ENCODE measurements around the gene KRT35. TPM values are rescaled to one million over a fixed set of nuclear protein-coding genes. Genes with fewer than 3 reads are reported as not detected.

Gene KRT35
- total RNA-seq, 4 donors from 2014 or later: not detected

GRCh38 chr17:41518789-41519449 lies 38.0 kb upstream of the KRT35 start, which contains the start of gene KRT15:
KRT15 (minus strand) TSS chr17:41518890; CDS start chr17:41518827, 63 bp downstream.
- Histone ChIP-seq H3K27ac (no peak within 1 kb of the TSS), H3K36me3 (no peaks in the 10 kb centered on the region), H3K4me1 (no peaks in the 10 kb centered on the region), H3K4me3 (no peak within 1 kb of the TSS), H3K27me3 (peaks cover 0 to 10% (median 0%) of the 10 kb centered on the region in 3 donors), H3K9me3 (no peaks in the 10 kb centered on the region)
- intact Hi-C loops (cut with DNase I; ENCODE audit: low total_unique reads): no loop called here
- in situ Hi-C loops (cut with MboI; ENCODE audit: low sequenced_read_pairs in 4 of 4): no loop called here
- ATAC-seq: no peak
- no peak for DNase-seq
- no peak for TF ChIP-seq POLR2A (IDR thresholded peaks at IDR 0.05)
- TF ChIP-seq, protein P1, sequence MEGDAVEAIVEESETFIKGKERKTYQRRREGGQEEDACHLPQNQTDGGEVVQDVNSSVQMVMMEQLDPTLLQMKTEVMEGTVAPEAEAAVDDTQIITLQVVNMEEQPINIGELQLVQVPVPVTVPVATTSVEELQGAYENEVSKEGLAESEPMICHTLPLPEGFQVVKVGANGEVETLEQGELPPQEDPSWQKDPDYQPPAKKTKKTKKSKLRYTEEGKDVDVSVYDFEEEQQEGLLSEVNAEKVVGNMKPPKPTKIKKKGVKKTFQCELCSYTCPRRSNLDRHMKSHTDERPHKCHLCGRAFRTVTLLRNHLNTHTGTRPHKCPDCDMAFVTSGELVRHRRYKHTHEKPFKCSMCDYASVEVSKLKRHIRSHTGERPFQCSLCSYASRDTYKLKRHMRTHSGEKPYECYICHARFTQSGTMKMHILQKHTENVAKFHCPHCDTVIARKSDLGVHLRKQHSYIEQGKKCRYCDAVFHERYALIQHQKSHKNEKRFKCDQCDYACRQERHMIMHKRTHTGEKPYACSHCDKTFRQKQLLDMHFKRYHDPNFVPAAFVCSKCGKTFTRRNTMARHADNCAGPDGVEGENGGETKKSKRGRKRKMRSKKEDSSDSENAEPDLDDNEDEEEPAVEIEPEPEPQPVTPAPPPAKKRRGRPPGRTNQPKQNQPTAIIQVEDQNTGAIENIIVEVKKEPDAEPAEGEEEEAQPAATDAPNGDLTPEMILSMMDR (IDR thresholded peaks at IDR 0.05 in 4 of 5, conservative IDR thresholded peaks at IDR 0.05 in 1 of 5): no peak

- no peak overlapping the region for H3K4me3 ChIP-seq
- intact Hi-C loops (cut with DNase I; ENCODE audit: low total_unique reads) (no loop called here), in situ Hi-C loops (cut with MboI; ENCODE audit: low sequenced_read_pairs in 4 of 4) (no loop called here)
- no peak for TF ChIP-seq POLR2A (IDR thresholded peaks at IDR 0.05)
- TF ChIP-seq, protein P1 (IDR thresholded peaks at IDR 0.05 in 4 of 5, conservative IDR thresholded peaks at IDR 0.05 in 1 of 5): no peak
- H3K27me3 ChIP-seq: peaks cover 0 to 10% (median 0%) of the 10 kb centered on the region in 3 donors
- no peaks in the 10 kb centered on the region for H3K36me3 ChIP-seq
- ATAC-seq (no peak), DNase-seq (no peak)
- H3K9me3 ChIP-seq: no peaks in the 10 kb centered on the region
- no peak overlapping the region for H3K27ac ChIP-seq
- no peaks in the 10 kb centered on the region for H3K4me1 ChIP-seq
Observed at GRCh38 chr17:41518031-41518430, 37.1 kb upstream of the KRT35 start.

- TF ChIP-seq, protein P1 (IDR thresholded peaks at IDR 0.05 in 4 of 5, conservative IDR thresholded peaks at IDR 0.05 in 1 of 5): no peak
- Histone ChIP-seq H3K27ac (no peak overlapping the region), H3K9me3 (no peaks in the 10 kb centered on the region), H3K36me3 (no peaks in the 10 kb centered on the region), H3K4me3 (no peak overlapping the region), H3K27me3 (peaks cover 0 to 8% (median 0%) of the 10 kb centered on the region in 3 donors), H3K4me1 (no peaks in the 10 kb centered on the region)
- in situ Hi-C loops (cut with MboI; ENCODE audit: low sequenced_read_pairs in 4 of 4): no loop called here
- intact Hi-C loops (cut with DNase I; ENCODE audit: low total_unique reads): no loop called here
- ATAC-seq: no peak
- DNase-seq: no peak
Observed at GRCh38 chr17:41516830-41517283, 35.9 kb upstream of the KRT35 start.

- H3K27me3 ChIP-seq: peaks cover 0 to 3% (median 0%) of the 10 kb centered on the region in 3 donors
- intact Hi-C loops (cut with DNase I; ENCODE audit: low total_unique reads) (no loop called here), in situ Hi-C loops (cut with MboI; ENCODE audit: low sequenced_read_pairs in 4 of 4) (no loop called here)
- no peaks in the 10 kb centered on the region for H3K9me3 ChIP-seq
- no peak for TF ChIP-seq POLR2A (IDR thresholded peaks at IDR 0.05)
- TF ChIP-seq, protein P1 (IDR thresholded peaks at IDR 0.05 in 4 of 5, conservative IDR thresholded peaks at IDR 0.05 in 1 of 5): no peak
- H3K4me3 ChIP-seq: no peak overlapping the region
- ATAC-seq (no peak), DNase-seq (no peak)
- no peaks in the 10 kb centered on the region for H3K36me3 ChIP-seq
- H3K27ac ChIP-seq: no peak overlapping the region
- no peaks in the 10 kb centered on the region for H3K4me1 ChIP-seq
Observed at GRCh38 chr17:41516147-41516829, 35.3 kb upstream of the KRT35 start.

Data from gastrocnemius medialis (tissue), 4 donors.